ENCODE measurements around the gene EDNRA.

EDNRA gene

GRCh38 chr4:147498031-147498660 lies 17.2 kb downstream of the EDNRA start:
- DNase-seq (ENCODE audit: low spot score), result no peak

DNA sequence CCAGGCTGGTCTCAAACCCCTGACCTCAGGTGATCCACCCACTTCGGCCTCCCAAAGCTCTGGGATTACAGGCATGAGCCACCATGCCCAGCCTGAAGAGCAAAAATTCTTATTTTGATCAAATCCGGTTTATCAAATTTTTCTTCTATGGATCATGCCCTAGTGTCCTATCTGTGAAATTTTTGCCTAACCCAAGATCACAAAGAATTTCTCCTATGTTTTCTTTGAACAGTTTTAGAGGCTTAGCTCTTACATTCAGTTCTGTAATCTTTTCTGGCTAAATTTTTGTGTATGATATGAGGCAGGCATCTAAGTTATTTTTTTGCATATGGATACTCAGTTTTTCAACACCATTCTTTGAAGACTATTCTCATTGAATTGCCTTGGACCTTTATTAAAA lies 27.4 kb downstream of the EDNRA start:
- no peak for DNase-seq (ENCODE audit: low spot score)

DNA sequence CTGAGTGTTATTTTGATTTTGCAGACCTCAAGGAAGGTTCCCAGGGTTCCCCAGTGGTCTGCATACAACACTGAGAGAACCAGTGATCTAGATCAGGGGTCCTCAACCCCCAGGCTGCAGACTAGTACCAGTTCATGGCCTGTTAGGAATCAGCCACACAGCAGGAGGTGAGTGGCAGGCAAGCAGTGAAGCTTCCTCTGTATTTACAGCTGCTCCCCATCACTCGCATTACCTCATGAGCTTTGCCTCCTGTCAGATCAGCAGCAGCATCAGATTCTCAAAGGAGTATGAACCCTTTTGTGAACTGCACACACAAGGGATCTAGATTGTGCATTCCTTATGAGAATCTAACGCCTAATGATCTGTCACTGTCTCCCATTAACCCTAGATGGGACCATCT lies 28.5 kb downstream of the EDNRA start:
- DNase-seq (ENCODE audit: low spot score), result no peak

- DNase-seq (ENCODE audit: low spot score), result no peak
These were observed 30.2 kb downstream of the EDNRA start for GRCh38 chr4:147510962-147511668.

- DNase-seq (ENCODE audit: low spot score), result no peak
These were observed 32.2 kb downstream of the EDNRA start for GRCh38 chr4:147513091-147513490.

DNA sequence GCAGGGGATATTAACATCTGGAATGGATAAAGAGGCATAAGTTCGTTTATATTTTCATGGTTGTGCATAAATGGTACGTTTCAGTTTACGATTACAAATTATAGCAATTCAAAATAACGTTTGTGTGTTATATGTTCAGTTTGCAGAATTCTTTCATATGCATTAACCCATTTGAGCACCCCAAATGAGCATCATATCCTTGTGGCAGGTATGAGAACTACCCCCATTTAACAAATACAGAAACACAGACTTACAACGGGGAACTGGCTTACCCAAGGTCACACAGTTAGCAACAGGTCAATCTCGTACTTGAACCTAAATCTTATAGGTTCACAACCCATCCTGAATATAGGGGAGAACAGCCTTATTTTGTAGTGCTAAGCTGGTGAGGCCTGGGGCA lies 33.1 kb downstream of the EDNRA start:
- no peak for DNase-seq (ENCODE audit: low spot score)

- DNase-seq (ENCODE audit: low spot score), result no peak
These were observed 34.5 kb downstream of the EDNRA start for GRCh38 chr4:147515220-147515936.

DNA sequence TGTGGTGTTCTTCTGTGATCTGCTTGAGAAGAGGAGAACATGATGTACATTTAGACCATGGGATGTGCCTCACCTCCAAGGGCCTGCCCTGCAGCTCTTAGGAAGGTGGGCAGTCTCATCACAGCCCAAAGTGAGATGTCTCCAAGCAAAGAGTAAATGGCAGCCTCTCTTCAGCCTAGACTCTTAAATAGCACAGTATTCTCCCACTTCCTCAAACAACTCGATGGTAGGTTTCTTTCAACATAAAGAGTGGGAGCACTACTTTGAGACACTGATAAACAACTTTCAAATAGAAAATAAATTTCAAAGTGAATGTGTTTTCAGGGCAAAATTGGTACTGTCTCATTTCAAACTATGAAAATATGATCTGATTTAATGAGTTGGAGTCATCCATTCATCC lies 35.2 kb downstream of the EDNRA start:
- DNase-seq (ENCODE audit: low spot score), result no peak

GRCh38 chr4:147518086-147518485 lies 37.2 kb downstream of the EDNRA start:
- peak; percentile 11 for DNase-seq (ENCODE audit: low spot score)

GRCh38 chr4:147518846-147519767 lies 38.2 kb downstream of the EDNRA start:
- peak; percentile 77 for DNase-seq (ENCODE audit: low spot score)

- peak; percentile 13 for DNase-seq (ENCODE audit: low spot score)
These were observed 43.7 kb downstream of the EDNRA start for GRCh38 chr4:147524601-147525000.

DNA sequence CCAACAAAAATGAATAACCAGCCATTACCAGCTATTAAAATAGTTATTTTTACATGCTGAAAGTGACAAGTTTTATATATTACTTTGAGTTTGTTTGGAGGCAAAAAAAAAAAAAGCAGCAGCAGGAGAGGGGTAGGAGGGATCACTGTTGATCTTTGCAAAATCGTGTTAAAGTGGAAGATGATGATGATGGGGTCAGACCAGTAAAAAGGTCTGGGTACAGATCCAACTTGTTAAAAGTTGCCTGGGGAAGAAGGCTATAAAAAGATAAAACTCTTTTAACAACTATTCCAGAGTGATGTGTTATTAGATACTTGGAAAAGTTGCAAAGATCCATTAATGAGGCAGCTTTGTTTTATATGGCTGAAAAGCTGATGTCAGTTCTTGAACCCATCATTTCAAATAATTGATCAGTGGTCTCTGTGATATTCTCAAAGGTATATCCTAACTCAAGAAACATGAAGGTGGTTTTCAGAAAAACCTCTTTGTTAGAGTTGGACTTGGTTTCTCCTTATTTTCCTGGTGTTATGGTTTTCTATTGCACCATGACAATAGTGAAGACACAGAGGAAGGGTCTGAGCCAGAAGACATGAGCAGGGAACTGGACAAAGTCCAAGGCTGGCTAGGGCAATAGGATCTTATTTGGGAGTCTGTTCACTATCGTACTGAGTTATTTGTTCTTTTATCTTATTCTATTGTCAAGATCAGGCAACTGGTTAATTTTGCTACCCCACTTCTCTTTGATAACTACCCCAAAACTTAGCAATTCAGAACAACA lies 44.8 kb downstream of the EDNRA start:
- no peak for DNase-seq (ENCODE audit: low spot score)

GRCh38 chr4:147526272-147526654 lies 45.4 kb downstream of the EDNRA start:
- no peak for DNase-seq (ENCODE audit: low spot score)

DNA sequence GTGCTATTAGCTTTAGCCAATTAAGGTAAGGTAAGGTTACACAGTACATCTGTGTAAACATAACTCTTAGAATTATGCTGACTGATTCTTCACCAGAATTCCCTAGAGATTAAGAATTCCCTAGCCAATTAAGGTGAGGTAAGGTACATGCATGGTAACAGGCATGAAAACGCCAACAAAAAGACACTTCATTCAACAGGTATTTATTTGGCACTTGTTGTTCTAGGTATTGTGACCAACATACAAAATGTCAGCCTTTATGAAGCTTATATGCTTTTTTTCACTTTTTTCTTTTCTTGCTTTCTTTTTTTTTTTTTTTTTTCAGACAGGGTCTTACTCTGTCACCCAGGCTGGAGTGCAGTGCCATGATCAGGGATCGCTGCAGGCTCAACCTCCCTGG lies 47.2 kb downstream of the EDNRA start:
- DNase-seq (ENCODE audit: low spot score), result no peak

GRCh38 chr4:147530134-147530533 lies 49.2 kb downstream of the EDNRA start:
- no peak for DNase-seq (ENCODE audit: low spot score)

DNA sequence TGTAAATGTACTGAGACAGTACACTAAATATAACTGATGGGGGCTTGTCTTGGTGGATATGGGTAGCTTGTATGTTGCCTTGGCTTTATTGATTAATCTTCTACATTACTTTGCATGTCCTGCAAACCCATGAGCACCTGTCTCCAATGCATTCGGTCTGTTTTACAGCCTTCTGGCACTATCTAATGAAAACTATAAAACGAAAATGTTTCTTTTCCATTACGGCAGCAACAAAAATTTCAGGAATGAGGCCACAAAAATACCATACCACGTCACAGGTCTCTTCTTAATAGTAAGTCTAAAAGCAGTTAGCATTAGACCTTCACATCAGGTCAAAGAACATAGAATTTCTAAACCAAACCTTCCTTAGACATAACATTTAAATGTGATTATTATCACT lies 49.8 kb downstream of the EDNRA start:
- DNase-seq (ENCODE audit: low spot score), result no peak

- DNase-seq (ENCODE audit: low spot score), result no peak
These were observed 52.0 kb downstream of the EDNRA start for GRCh38 chr4:147532896-147533295.

DNA sequence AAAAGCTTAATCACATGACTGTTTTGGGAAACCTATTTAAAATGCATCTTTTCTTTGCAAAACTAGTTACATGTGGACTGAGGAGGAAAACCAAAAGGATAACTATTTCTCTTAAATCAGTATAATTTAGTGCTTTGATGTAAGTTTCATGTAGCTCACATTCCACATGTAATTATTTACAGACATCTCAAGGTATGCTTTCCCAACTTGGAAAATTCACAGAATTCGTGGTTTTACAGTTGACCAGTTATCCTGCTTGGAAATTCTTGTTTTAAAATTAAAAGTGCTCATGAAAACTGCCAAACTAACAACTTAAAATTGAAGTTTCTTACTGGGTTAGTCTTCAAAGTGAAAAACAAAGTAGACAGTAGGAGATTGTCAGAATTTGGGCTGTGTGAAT lies 52.4 kb downstream of the EDNRA start:
- no peak for DNase-seq (ENCODE audit: low spot score)

DNA sequence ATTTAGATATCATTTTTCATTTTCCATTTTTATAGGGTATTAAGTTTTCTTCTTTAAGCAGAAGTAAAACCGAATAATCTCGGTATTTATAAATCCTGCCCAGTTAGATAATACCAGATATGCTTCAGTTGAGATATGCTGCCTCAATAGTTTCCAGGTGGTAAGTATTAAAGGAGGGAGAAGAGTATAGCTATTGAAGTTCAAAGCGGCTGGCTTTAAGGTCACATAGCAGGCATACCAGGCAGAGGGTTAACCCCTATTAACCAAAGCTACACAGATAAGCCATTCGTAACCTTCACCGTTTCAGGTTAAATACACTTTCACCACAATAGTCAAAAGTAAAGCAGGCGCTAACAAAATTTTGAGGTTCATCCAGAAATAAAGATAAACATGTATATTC lies 54.2 kb downstream of the EDNRA start:
- DNase-seq (ENCODE audit: low spot score), result no peak

GRCh38 chr4:147538711-147539110 lies 57.8 kb downstream of the EDNRA start:
- DNase-seq (ENCODE audit: low spot score), result no peak

GRCh38 chr4:147539959-147540358 lies 59.1 kb downstream of the EDNRA start:
- DNase-seq (ENCODE audit: low spot score), result no peak
